Heart left ventricle (tissue), 16 donors: ENCODE measurements around the gene TMC6. TPM values are rescaled to one million over a fixed set of nuclear protein-coding genes. Genes with fewer than 3 reads are reported as not detected.
A peak's percentile ranks its signal among the peaks of the same experiment; 100 is the strongest.

Experiments
- ATAC-seq, 4 donors: fragments of 200-7000 bp; cut with Tn5 transposase; one replicate each; pipeline ENCODE4 v1.9.1; 2020 to 2022; ENCODE audit warnings: moderate library complexity in 4 of 4, mild to moderate bottlenecking in 3 of 4, moderate number of reproducible peaks in 1 of 4
- DNase-seq, 5 donors: peaks; one replicate each; pipeline ENCODE4 v3.0.0-alpha.2; 2020
- H3K27ac ChIP-seq, 12 donors: fragments of 200-600 bp; sonication (generic) in 4 of 12; one replicate each; pipeline versions ENCODE4 v1.5.0 to v1.8.0; 2016 to 2022; ENCODE audit warnings: mild to moderate bottlenecking in 2 of 12
- H3K27me3 ChIP-seq, 9 donors: fragments of 200-600 bp; sonication (generic) in 2 of 9; one replicate each; pipeline versions ENCODE4 v1.5.1 to v1.8.0; 2016 to 2022; ENCODE audit warnings: mild to moderate bottlenecking in 3 of 9
- H3K36me3 ChIP-seq, 9 donors: fragments of 200-600 bp; sonication (generic) in 2 of 9; one replicate each; pipeline versions ENCODE4 v1.5.0 to v1.8.0; 2018 to 2022; ENCODE audit warnings: mild to moderate bottlenecking in 2 of 9
- H3K4me1 ChIP-seq, 12 donors: fragments of 200-600 bp; sonication (generic) in 4 of 12; one replicate each; pipeline versions ENCODE4 v1.5.0 to v1.8.0; 2016 to 2022; ENCODE audit warnings: mild to moderate bottlenecking in 3 of 12
- H3K4me3 ChIP-seq, 12 donors: fragments of 200-600 bp; sonication (generic) in 4 of 12; one replicate each; pipeline versions ENCODE4 v1.5.0 to v1.8.0; 2017 to 2022; ENCODE audit warnings: mild to moderate bottlenecking in 9 of 12, moderate library complexity in 4 of 12
- H3K9me3 ChIP-seq, 12 donors: fragments of 200-600 bp; sonication (generic) in 4 of 12; one replicate each; pipeline versions ENCODE4 v1.5.0 to v1.8.0; 2016 to 2022; ENCODE audit warnings: mild to moderate bottlenecking in 1 of 12
- CTCF ChIP-seq, 12 donors: fragments of 200-600 bp; sonication (generic) in 4 of 12; IDR thresholded peaks; one replicate each; pipeline versions ENCODE4 v1.5.0 to v1.8.0; 2018 to 2022; ENCODE audit warnings: antibody characterized with exemption in 12 of 12, mild to moderate bottlenecking in 5 of 12
- POLR2A ChIP-seq, 2 donors: fragments of 450-650 bp; IDR thresholded peaks; one replicate each; pipeline ENCODE4 v1.6.1; 2017; ENCODE audit warnings: antibody characterized with exemption in 2 of 2, mild to moderate bottlenecking in 2 of 2, moderate library complexity in 2 of 2
- WGBS, 4 donors: extraction: QIAGEN DNeasy Blood & Tissue Kit in 2 of 4; methylation state at CpG; one replicate each; pipeline versions ENCODE4 v1.1.5 to v1.1.7; 2013 to 2018; 5-methylcytosine and 5-hydroxymethylcytosine counted together
- intact Hi-C, 10 donors: fragments of 100-400 bp; cut with DNase I; formaldehyde crosslinking; loops; one replicate each; pipeline versions ENCODE4 v1.11.1 to v1.14.2; 2022
- polyA plus RNA-seq, 2 donors: library from polyadenylated mRNA; stranded (reverse); fragments of 200-250 nt; gene quantifications; one replicate each; pipeline ENCODE4 v1.2.3, GENCODE V29; 2013
- total RNA-seq, 9 donors: library from RNA; depleted of rRNA in 2 of 9; stranded (reverse); fragments of >200 nt in 2 of 9; fragmentation: NEBNext Ultra II Directional in 3 of 9; extraction: Animal tissue kit (Norgen Biotek cat#: 25700) in 3 of 9; gene quantifications; one replicate each; pipeline versions ENCODE4 v1.1.0 to v1.2.4, GENCODE V29; 2016 to 2023
- donor health status: ischemic (EF 13 %, LVEDD 7.1; RV severe dilation, severe dysfunction).
- donor health status: healthy with polysubstance abuse.
- donor health status: DM: no; HTN: yes; CAD: no.
- donor health status: DM: no; HTN: no; CAD: no.
- donor health status: ischemic (EF 25% LVEDD 6.9; RV normal size, moderate dysfunction).
- donor health status: ischemic (EF 25% LVEDD 5.7; RV mildly dilated, moderate dysfunction).
- donor health status: healthy.
- donor health status: DM: yes; HTN: yes; CAD: no.
- donor health status: ischemic (EF 35%, LVEDD 5.7; RV mildly dilated, moderate dysfunction).
- donor health status: nonischemic (EF 11% LVEDD 7.7; RV severe dilation, severe dysfunction).
- donor health status: DM: yes; HTN: yes; CAD: no.
- donor health status: PGD.
- donor health status: ischemic (EF 29% LVEDD 5.4; RV normal size, mild dysfunction).
- donor health status: nonischemic (EF 23%, LVEDD 6.1; RV moderate dilation, normal function).

The TMC6 gene
- total and polyA plus RNA-seq, 11 donors, result 31.2 to 139 (median 69.9) TPM

GRCh38 chr17:78125138-78125913 lies 3.2 kb downstream of the TMC6 start:
- Histone ChIP-seq H3K9me3 (no peaks in the 10 kb centered on the region), H3K4me1 (peaks cover 14 to 74% (median 57%) of the 10 kb centered on the region in 12 donors), H3K27ac (peak overlapping the region; percentile 76 to 98 (median 94)), H3K36me3 (peaks cover 0 to 63% (median 36%) of the 10 kb centered on the region in 9 donors), H3K27me3 (no peaks in the 10 kb centered on the region), H3K4me3 (peak overlapping the region in 9 of 12 donors; percentile 10 to 87 (median 34))
- DNase-seq (peak in 1 of 5 donors; percentile 23), ATAC-seq (no peak)
- intact Hi-C loops, result loop anchor here in 8 of 10 donors (5.0 kb wide), 3 partner anchors 47 to 127 kb away; no protein-coding TSS in a partner anchor
- no peak for TF ChIP-seq POLR2A (IDR thresholded peaks at IDR 0.05)
- TF ChIP-seq CTCF (IDR thresholded peaks at IDR 0.05), result no peak
- WGBS, 4 donors, result 49 to 63% (median 53%) methylated on average over 10 to 39 of the region's 39 CpGs

GRCh38 chr17:78124836-78125137 lies 3.8 kb downstream of the TMC6 start:
- Histone ChIP-seq H3K36me3 (peaks cover 0 to 69% (median 38%) of the 10 kb centered on the region in 9 donors), H3K4me3 (peak overlapping the region in 5 of 12 donors; percentile 32 to 87 (median 34)), H3K27me3 (no peaks in the 10 kb centered on the region), H3K27ac (peak overlapping the region in 11 of 12 donors; percentile 76 to 98 (median 94)), H3K9me3 (no peaks in the 10 kb centered on the region), H3K4me1 (peaks cover 14 to 68% (median 53%) of the 10 kb centered on the region in 12 donors)
- no peak for TF ChIP-seq POLR2A (IDR thresholded peaks at IDR 0.05)
- no peak for TF ChIP-seq CTCF (IDR thresholded peaks at IDR 0.05)
- DNase-seq, result peak in 1 of 5 donors; percentile 21
- intact Hi-C loops, result loop anchor here in 8 of 10 donors (5.0 kb wide), 3 partner anchors 48 to 128 kb away; no protein-coding TSS in a partner anchor
- 48 to 79% (median 73%) methylated on average over 5 to 12 of the region's 12 CpGs; no CpG with 5 or more reads in 1 of the 4 donors for WGBS, 4 donors
- ATAC-seq, result no peak

- no peaks in the 10 kb centered on the region for H3K27me3 ChIP-seq
- intact Hi-C loops, result no loop called here
- DNase-seq (peak in 1 of 5 donors; percentile 33), ATAC-seq (no peak)
- 76 to 82% (median 82%) methylated on average over 17 to 30 of the region's 30 CpGs for WGBS, 4 donors
- H3K36me3 ChIP-seq, result peaks cover 0 to 74% (median 40%) of the 10 kb centered on the region in 9 donors
- H3K4me1 ChIP-seq, result peaks cover 14 to 63% (median 47%) of the 10 kb centered on the region in 12 donors
- no peak for TF ChIP-seq POLR2A (IDR thresholded peaks at IDR 0.05)
- no peak for TF ChIP-seq CTCF (IDR thresholded peaks at IDR 0.05)
- no peaks in the 10 kb centered on the region for H3K9me3 ChIP-seq
- H3K4me3 ChIP-seq, result peak overlapping the region in 2 of 12 donors; percentile 39 to 87
- H3K27ac ChIP-seq, result peak overlapping the region in 8 of 12 donors; percentile 76 to 98 (median 96)
Measured at GRCh38 chr17:78124081-78124835, 4.3 kb downstream of the TMC6 start.
